ENCODE data around the gene BRAT1.
"Not testable (repeated sequence)": the region's sequence is repeated elsewhere in the genome, so short reads cannot be mapped to it uniquely, and the experiment has no call there.

The BRAT1 gene

DNA sequence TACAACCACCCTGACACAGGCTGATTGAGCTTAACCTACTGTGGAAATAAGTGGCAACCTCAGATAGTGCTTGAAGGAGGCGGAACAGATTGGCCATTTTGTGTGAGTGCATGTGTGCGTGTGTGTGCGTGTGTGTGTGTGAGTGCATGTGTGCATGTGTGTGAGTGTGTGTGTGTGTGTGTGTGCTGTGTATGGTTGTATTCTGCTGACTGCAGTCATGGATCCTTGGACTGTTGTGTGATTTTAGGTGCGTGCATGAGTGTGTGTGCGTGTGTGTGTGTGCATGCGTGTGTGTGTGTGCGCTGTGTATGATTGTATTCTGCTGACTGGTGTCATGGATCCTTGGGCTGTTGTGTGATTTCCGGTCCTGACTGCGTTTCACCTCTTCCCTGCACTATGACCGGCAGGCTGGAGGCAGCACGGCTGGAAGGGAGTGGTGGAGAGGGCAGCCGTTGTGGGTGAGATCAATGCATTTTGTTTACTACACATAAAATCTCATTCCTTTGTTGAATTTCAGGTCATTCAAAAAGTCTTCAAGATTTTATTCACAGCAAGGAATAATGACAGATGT, 9.7 kb upstream of the BRAT1 start:
- no peak for DNase-seq (ENCODE audit: low read depth in 2 of 2, low spot score in 1 of 2)

DNA sequence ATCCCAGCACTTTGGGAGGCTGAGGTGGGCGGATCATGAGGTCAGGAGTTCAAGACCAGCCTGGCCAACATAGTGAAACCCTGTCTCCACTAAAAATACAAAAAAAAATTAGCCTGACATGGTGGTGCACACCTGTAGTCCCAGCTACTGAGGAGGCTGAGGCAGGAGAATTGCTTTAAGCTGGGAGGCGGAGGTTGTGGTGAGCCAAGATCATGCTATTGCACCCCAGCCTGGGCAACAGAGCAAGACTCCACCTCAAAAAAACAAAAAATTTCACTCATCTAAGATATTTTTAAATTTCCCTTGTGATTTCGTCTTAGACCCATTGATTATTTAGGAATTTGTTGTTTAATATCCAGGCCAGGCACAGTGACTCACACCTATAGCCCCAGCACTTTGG, 8.6 kb upstream of the BRAT1 start:
- DNase-seq (ENCODE audit: low read depth in 2 of 2, low spot score in 1 of 2), result not testable (repeated sequence)

DNA sequence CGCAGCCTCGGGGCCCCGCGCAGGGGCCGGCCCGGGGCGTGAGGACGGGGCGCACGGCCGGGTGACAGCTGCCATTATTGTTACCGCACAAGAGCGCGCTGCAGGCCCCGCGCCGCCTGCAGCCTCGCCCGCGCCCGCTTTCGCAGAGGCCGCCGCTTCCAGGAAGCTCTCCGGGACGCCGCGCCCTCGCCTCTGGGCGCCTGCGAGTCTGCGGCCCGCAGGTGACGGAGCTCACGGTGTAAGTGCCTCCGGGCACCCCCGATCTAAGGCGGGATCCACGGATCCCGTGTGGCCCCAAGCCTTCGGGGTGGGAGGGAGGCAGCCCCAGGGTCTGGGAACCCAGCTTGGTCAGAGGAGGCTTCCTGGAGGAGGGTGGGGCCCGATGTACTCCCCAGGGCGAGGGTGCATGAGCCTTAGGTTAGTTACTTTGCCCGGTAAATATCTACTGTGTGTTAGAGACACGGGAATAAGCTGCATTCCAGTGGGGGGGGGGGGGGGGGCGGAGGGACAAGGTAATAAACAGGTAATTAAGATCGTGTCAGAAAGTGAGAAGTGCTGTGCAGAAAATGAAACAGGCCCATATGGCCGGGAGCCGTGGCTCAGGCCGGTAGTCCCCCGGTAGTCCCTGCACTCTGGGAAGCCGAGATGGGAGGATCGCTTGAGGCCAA, 4.1 kb upstream of the BRAT1 start:
- DNase-seq (ENCODE audit: low read depth in 2 of 2, low spot score in 1 of 2), result no peak

DNA sequence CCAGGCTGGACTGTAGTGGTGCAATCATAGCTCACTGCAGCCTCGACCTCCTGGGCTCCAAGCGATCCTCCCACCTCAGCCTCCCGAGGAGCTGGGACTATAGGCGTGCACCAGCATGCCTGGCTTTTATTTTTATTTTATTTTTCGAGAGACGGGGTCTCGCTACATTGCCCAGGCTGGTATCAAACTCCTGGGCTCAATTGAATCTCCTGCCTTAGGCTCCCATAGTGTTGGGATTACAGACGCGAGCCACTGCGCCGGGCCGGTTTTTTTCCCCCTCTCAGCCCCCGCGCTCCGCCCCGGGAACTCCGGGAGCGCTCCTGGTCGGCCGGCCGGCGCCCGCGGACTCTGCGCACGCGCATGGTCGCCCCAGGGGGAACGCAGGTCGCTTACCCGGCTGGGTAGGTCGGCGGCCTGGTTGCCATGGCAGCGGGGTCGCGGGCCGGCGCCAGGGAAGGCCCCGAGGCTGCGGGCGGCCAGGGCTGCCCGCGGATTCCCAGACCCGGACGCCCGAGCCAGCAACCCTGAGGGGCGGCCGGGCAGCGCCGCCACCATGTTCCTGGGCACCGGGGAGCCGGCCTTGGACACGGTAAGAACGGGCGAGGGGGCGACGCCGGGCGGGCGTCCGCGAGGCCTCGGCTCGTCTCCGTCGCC, 3.4 kb upstream of the BRAT1 start, which contains the start of gene IQCE:
IQCE (plus strand) TSS at position 351 of the 654 bp plus-strand sequence; CDS start at position 554, 203 bp downstream.
- DNase-seq (ENCODE audit: low read depth in 2 of 2, low spot score in 1 of 2), result peak; percentile 75 to 83

DNA sequence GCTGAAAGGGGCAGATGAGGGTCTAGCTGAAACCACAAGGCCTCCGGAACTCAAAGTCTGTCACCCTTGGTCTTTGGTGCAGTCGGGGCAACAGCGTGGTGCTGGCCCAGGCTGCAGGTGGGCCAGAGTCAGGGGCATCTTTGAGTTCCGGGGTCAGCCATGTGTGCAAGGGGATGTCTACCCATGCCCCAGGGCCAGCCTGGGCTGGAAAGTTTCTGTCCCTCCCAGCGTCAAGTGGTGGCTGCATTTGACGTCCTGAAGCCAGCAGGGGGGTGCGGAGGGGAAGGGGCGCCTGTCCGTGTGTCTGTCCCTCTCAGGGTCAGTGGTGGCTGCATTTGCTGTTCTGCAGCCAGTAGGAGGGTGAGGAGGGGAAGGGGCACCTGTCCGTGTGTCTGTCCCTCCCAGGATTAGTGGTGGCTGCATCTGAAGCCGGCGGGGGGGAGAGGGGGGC, 638 bp downstream of the BRAT1 start:
- no peak for DNase-seq (ENCODE audit: low read depth in 2 of 2, low spot score in 1 of 2)

DNA sequence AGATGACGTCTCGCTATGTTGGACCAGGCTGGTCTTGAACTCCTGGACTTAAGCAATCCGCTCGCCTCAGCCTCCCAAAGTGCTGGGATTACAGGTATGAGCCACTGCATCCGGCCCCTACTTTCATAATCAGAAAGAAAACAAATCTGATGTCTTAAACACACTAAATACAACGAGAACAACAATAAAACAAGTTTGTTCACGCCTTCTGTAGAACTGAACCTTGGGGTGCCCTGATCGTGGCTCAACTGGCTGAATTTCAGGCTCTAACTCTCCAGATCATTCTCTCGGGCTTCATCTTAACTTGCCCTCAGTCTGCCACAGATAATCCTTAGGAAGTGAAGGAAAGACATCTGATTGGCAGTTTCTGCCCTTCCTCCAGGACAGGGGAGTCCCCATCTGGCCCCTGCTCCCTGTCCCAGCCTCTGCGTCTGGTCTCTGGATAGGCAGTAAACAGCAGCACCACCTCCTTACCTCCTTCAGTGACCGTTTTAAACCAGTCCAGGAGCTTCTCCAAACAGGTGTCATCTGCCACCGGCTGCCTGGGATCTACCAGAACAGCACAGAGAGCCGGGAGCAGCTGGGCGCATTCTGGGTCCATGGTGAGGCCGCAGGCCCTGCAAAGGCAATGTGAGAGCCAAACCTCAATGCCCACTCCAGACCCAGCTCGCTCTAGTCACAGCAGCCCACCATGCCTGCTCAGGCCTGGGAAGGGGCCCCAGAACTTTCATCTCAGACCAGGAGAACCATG, 1.3 kb downstream of the BRAT1 start:
- no peak for DNase-seq (ENCODE audit: low read depth in 2 of 2, low spot score in 1 of 2)

DNA sequence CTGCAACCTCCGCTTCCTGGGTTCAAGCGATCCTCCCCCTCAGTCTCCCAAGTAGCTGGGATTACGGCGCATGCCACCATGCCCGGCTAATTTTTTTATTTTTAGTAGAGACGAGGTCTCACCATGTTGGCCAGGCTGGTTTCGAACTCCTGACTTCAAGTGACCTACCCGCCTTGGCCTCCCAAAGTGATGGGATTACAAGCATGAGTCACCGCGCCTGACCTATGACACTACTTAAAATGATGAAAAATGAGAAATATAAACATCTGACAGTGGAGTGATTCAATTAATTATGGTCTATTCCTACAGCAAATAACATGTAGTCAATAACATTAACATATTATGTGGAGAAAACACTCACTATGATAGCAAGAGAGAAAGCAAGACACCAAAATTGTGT, 2.2 kb downstream of the BRAT1 start:
- no peak for DNase-seq (ENCODE audit: low read depth in 2 of 2, low spot score in 1 of 2)

DNA sequence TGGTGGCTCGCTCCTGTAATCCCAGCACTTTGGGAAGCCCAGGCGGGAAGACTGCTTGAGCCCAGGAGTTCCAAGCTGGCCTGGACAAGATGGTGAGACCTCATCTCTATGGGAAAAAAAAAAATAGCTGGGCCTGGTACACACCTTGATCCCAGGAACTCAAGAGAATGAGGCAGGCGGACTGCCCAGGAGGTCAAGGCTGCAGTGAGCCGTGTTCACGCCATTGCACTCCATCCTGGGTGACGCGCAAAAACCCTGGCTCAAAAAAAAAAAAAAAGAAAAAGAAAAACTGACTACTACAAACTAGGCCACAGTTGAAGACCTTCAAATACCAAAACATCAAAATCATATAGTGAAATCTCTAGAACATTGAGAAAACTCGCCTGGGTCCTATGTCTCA, 3.9 kb downstream of the BRAT1 start:
- DNase-seq (ENCODE audit: low read depth in 2 of 2, low spot score in 1 of 2), result no peak

DNA sequence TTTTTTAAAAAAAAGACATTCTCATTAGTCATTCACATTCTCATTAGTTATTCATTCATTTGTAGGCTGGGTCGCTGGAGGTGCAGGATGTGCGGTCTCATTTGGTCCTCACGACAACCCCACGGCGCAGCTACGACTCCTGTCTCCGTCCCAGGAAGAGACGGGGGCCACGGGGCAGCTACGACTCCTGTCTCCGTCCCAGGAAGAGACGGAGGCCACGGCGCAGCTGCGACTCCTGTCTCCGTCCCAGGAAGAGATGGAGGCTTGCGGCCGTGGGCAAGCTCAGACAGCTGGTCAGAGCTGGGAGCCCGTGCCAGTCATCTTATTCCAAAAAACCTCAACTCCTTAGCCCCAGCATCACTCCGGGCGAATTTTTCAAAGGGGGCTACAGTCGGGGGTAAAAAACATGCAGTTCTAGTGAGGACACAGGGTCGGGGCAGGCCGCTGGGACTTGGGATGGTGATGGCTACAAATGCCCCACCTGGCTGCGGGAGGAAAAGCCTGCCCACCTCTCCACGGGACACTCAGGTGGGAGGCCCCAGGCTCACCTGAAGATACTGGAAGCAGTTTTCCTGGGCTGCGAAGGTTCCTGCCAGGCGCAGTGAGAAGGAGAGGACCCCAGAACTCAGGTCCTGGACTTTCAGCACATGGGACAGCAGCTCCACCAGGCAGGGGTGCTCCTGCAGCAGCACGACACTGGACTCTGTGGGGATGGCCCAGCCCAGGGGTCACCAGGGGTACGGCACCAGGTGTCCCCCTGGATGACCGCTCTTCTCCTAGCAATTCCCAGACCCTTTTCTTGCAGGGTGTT, 8.3 kb downstream of the BRAT1 start:
- no peak for DNase-seq (ENCODE audit: low read depth in 2 of 2, low spot score in 1 of 2)

DNA sequence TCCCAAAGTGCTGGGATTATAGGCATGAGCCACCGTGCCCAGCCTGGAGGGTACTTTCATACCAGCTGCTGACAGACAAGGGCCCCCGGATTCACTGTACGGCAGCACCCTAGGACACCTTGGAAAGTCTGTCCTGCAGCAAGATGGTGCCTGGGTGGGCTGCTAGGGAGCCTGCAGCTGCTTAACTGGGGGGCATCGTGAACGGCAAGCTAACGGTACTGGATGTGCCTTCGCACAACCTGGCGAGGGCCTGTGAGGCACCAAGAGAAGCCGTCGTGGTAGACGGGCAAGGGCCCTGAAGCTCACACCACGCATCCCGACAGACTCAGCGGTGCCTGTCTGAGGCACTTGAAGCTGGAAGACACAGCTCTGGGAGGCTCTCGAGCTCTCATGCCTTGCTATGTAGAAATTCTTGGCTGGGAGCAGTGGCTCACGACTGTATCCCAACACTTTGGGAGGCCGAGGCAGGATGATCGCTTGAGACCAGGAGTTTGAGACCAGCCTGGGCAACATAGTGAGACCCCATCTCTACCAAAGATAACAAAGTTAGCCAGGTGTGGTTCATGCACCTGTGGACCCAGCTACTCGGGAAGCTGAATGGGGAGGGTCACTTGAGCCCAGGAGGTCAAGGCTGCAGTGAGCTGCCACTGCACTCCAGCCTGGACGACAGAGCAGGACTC, 9.4 kb downstream of the BRAT1 start:
- DNase-seq (ENCODE audit: low read depth in 2 of 2, low spot score in 1 of 2), result no peak

DNA sequence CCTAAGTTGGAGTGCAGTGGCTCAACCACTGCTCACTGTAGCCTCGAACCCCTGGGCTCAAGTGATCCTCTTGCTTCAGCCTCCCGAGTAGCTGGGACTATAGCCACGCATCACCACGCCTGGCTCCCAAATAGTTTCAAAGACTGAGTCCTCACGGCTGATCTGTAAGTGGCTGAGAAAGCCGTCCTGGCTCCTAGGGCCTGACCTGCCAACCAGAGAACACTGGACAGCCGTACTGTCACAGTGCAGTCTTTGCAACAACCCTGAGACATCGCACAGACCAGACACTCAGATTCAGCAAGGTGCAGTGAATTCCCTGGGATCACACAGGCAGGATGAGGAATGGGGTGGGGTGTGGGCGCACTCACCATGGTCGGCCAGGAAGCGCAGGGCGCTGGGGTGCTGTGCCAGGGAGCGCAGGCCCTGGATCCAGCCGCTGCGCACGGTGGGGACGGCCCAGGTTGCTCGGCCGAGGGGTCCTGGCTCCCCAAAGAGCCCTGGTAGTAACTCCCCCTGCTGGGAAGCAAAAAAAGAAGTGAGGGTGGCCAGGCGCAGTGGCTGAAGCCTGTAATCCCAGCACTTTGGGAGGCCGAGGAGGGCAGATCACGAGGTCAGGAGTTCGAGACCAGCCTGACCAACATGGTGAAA, 10.7 kb downstream of the BRAT1 start:
- DNase-seq (ENCODE audit: low read depth in 2 of 2, low spot score in 1 of 2), result no peak

DNA sequence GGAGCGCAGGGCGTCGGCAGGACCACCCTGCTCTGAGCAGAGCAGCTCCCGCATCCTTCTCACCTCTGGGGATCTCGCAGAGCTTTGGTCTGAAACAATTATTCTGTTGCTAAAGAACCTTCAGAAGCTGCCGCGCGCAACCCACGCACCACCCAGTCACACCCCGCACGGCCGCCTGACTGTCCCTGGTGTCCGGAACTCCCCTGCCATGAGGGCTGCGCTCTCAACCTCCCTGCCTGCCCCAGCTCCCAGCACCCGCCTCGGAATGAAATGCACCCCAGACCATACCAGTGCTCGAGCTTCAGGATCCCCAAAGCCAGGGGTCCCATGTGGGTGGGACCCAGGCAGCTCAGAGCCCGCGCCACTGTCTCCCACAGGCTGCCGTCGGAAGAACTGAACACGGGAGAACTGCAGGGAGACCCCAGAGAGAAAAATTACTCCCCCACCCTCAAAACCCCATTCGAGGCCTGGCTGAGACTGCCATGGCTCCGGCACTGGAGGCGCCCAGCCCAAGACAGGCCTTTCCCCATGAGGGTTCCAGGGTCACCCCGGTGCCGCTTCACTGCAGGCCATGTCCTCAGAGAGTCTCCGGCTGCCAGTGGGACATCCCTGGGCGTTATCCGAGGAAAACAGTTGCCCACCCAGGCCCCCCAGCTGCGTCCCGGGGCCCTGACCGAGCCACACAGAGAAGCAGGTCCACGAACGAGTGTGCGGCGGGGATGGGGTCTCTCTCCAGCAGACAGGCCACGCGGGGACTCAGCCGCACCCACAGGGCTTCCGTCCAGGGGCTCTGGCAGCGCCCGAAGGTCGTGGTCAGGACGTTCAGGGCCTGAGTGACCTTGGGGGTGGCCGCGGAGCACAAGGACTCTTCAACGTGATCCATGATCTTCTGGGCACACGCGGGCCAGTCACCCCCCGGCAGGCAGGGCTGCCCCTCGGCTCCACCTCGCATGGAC, 12.1 kb downstream of the BRAT1 start:
- DNase-seq (ENCODE audit: low read depth in 2 of 2, low spot score in 1 of 2), result no peak

DNA sequence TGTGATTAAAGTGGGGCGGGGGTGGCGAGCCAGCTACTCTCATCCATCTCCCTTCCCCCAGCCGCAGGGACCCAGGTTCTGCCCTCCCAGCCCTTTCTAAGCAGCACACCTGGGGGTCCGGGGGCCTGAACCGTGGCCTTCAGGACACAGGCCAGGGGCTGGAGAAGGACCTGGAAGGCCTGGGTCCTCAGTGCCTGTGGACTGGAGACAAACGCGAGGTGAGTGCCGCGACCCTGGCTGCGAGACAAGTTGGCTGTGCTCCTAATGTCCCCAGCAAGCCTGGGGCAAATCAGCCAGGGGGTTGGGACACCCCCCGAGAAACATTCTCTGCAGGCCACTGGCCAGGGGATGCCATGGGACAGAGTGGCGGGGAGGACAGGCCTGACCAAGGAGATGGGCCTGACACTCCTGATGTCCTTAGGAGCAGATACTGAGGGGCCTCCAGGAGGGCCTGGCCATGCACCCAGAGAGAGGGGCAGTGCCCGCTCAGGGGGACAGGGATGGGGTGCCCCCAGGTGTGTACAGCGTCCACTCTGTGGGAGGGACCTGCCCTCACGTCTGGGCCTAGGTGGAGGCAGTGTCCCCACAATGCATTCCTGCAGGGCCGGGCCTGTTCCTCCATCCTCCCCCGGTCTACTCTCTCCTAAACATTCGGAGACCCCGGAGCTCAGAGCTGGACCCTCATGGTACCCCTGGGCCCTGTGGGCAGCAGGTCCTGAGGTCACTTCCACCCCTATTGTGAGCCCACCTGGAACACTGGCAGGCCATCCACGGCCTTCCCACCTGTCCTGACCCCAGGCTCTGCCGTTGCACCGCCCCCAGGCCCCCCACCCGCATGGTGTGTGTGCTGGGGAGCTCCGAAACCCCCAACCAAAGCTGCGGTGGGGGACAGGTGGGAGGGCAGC, 13.1 kb downstream of the BRAT1 start:
- DNase-seq (ENCODE audit: low read depth in 2 of 2, low spot score in 1 of 2), result no peak

DNA sequence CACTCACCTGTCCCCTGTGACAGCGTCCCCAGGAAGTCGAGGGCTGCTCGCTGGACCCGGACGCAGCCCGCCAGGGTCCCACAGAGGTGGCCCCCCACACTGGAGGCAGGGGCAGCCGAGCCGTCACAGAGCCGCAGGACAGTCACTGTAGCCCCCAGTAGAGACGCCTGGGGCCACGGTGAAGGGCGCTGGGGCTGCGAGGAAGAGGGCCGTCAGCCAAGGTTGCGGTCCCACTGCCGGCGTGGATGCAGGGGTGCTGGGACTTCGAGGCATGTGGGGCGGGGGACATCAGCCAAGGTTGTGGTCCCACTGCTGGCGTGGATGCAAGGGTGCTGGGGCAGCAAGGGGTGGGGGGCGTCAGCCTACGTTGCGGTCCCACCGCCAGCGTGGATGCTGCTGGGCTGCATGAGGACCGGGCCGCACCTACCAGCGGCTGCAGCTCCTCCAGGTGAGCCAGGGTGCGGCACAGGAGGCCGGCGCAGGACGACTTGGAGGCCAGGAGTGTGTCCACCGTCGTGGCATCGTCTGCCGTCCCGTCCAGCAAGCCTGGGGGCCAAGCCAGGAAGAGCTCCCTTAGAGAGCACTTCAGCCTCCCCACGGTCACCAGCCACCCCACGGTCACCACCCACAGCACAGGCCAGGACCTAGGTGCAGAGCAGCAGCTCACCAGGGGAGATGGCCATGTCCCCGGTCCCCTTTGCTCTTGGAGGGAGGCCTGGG, 13.9 kb downstream of the BRAT1 start:
- no peak for DNase-seq (ENCODE audit: low read depth in 2 of 2, low spot score in 1 of 2)

DNA sequence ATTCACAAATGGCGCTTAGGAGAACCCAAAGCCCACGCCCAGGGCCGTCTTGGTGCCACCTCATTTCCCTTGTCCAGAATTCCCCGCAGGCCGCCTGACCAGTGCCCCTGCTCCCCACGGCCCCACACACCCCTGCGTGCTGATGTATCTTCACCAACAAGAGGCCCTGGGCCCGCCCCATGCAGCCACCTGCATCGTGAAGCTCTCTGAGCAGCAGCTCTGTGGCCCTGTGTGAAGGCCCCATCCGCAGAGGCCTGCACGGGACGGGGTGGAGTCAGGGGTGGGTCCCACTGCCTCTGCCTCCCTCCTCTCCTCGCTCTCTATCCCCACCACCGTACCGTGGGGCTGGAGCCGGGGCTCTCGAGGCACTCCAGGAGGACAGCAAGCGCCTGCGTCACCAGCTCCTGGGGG, 14.7 kb downstream of the BRAT1 start:
- DNase-seq (ENCODE audit: low read depth in 2 of 2, low spot score in 1 of 2), result no peak

DNA sequence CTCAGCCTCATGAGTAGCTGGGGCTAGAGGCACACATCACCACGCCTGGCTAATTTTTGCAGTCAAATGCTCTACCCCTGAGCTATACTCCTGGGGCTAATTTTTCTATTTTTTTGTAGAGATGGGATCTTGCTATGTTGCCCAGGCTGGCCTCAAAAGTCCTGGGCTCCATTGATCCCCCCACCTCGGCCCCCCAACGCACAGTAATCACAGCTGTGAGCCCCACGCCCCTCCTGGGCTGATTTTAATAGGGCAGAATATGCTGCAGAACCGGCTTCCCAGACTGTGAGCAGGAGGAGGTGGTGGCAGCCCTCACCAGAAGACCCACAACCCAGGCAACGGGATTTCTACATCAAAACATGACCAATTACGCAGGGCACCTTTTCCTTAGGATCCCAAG, 15.2 kb downstream of the BRAT1 start:
- no peak for DNase-seq (ENCODE audit: low read depth in 2 of 2, low spot score in 1 of 2)
